ENCODE measurements around the gene AAK1.
"Not testable (repeated sequence)": the region's sequence is repeated elsewhere in the genome, so short reads cannot be mapped to it uniquely, and the experiment has no call there.

AAK1 gene

DNA sequence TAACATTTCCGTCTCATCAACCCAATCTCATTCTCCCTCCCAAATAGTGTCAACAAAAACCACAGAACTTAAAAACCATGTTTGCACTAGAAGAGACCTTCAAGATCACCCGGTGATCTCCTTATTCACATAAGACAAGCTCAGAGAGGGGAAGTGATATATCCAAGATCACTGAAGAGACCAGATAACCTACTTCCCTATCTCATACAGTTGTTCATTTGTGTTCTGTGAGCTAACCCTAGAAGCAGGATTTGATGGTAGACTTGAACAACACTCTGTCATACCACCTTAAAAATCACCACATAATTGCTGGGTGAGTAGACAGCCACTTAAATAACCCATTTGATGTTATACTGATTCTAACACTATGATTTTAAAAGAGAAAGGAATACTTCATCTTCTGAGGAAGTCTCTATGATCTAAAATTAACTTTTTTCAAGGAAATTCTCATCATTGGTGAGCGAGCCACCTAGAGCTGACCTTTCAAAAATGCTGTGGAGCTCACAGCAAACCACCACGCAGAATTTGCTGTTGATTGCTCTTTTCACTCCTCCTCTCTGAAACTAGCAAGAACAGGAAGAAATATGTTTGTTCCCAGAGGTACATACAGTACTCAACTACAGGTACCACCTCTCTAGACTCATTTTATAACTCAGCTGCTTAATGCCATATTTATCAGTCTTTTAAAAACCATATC, 15.1 kb downstream of the AAK1 start:
- Histone ChIP-seq H3K27ac (ENCODE audit: low read length) (no peak overlapping the region), H3K9me3 (ENCODE audit: control insufficient read depth, insufficient read depth, low read length) (no peaks in the 10 kb centered on the region), H3K4me1 (ENCODE audit: control insufficient read depth, insufficient read depth, low read length) (peaks cover 1% of the 10 kb centered on the region; the same call in 1 of the 2 replicates), H3K4me3 (ENCODE audit: low read length) (no peak overlapping the region), H3K27me3 (ENCODE audit: control insufficient read depth, insufficient read depth, low read length) (no peaks in the 10 kb centered on the region), H3K36me3 (ENCODE audit: control insufficient read depth, insufficient read depth, low read length) (no peaks in the 10 kb centered on the region)
- no peak for DNase-seq (ENCODE audit: low read depth, low spot score)
- WGBS (ENCODE audit: insufficient coverage, insufficient read length), result 100% methylated on average over 1 of the region's 4 CpGs

DNA sequence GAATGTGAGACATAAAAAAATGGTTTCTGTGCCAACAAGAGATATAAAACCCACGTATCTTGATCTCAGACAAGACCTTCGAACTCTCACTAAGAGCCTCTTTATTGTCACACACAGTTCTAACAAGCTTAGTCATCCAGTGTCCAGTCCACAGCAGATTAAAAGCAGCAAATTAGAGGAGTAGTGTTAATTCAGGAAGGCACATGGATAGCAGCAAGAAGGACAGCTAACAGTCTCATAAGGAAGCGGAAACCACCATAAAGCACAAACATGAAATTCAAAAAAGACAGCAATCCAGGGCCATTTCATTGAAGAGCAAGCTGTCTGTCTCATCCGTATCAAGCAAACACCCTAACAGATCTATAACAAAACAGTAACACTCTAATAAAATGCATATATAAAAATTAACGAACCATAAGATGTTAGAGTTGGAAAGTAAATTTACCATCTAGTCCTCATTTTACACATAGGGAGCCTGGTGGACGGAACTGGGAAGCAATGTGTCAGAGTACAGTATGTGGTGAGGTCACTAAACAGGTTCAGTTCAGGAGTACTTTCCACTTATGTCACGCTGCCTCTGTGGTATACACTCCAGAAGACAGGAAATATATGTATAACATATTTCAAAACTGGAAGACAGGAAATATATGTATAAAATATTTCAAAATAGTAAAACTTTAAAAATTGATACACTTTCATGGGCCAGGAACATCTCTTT, 18.3 kb downstream of the AAK1 start:
- WGBS (ENCODE audit: insufficient coverage, insufficient read length), result no CpG with 5 or more reads among the region's 7 CpGs
- no peak for DNase-seq (ENCODE audit: low read depth, low spot score)
- H3K4me3 ChIP-seq (ENCODE audit: low read length), result no peak overlapping the region
- H3K27ac ChIP-seq (ENCODE audit: low read length), result no peak overlapping the region
- H3K36me3 ChIP-seq (ENCODE audit: control insufficient read depth, insufficient read depth, low read length), result no peaks in the 10 kb centered on the region
- no peaks in the 10 kb centered on the region for H3K9me3 ChIP-seq (ENCODE audit: control insufficient read depth, insufficient read depth, low read length)
- no peaks in the 10 kb centered on the region for H3K27me3 ChIP-seq (ENCODE audit: control insufficient read depth, insufficient read depth, low read length)
- peaks cover 1% of the 10 kb centered on the region; the same call in 1 of the 2 replicates for H3K4me1 ChIP-seq (ENCODE audit: control insufficient read depth, insufficient read depth, low read length)

DNA sequence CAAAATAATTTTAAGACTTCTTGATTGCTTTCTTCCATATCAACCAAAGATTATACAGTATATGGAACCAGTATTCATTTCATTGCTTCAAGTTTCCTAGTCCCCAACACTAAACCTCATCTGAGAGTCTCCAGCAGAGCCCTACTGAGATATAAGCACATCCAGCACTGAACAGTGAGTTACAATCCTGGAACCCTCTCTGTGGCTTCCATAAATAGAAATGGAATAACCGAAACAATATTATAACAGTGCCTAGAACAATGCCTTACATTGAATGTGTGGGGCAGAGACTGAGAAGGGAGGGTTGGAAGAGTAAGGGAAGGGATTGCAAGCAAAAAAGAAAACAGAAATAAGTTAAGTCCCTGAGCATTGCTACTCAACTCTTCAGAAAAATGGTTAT, 18.9 kb downstream of the AAK1 start:
- Histone ChIP-seq H3K27me3 (ENCODE audit: control insufficient read depth, insufficient read depth, low read length) (no peaks in the 10 kb centered on the region), H3K27ac (ENCODE audit: low read length) (no peak overlapping the region), H3K9me3 (ENCODE audit: control insufficient read depth, insufficient read depth, low read length) (no peaks in the 10 kb centered on the region), H3K4me1 (ENCODE audit: control insufficient read depth, insufficient read depth, low read length) (peaks cover 1% of the 10 kb centered on the region; the same call in 1 of the 2 replicates), H3K36me3 (ENCODE audit: control insufficient read depth, insufficient read depth, low read length) (no peaks in the 10 kb centered on the region), H3K4me3 (ENCODE audit: low read length) (no peak overlapping the region)
- DNase-seq (ENCODE audit: low read depth, low spot score), result no peak
- WGBS (ENCODE audit: insufficient coverage, insufficient read length), result no CpG with 5 or more reads among the region's 1 CpG

DNA sequence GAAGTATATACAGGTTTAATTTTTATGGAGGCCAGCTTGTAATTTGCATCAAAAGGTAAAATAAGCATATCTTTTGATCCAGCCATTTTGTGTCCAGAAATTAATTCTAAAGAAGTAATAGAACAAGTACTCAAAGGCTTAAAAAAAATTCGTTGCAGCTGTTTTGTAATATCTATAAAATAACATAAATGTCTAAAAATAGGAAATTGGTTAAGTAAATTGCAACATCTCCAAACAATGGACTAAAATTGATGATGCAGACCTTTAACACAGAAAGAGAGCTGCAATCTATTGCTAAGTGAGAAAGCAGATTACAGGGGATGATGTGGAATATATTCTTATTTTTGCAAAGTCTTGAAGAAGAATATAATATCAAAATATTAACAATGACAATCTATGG, 19.4 kb downstream of the AAK1 start:
- H3K27me3 ChIP-seq (ENCODE audit: control insufficient read depth, insufficient read depth, low read length), result no peaks in the 10 kb centered on the region
- no peak for DNase-seq (ENCODE audit: low read depth, low spot score)
- peaks cover 1% of the 10 kb centered on the region; the same call in 1 of the 2 replicates for H3K4me1 ChIP-seq (ENCODE audit: control insufficient read depth, insufficient read depth, low read length)
- H3K36me3 ChIP-seq (ENCODE audit: control insufficient read depth, insufficient read depth, low read length), result no peaks in the 10 kb centered on the region
- H3K4me3 ChIP-seq (ENCODE audit: low read length), result no peak overlapping the region
- no CpG with 5 or more reads among the region's 1 CpG for WGBS (ENCODE audit: insufficient coverage, insufficient read length)
- H3K9me3 ChIP-seq (ENCODE audit: control insufficient read depth, insufficient read depth, low read length), result no peaks in the 10 kb centered on the region
- no peak overlapping the region for H3K27ac ChIP-seq (ENCODE audit: low read length)

DNA sequence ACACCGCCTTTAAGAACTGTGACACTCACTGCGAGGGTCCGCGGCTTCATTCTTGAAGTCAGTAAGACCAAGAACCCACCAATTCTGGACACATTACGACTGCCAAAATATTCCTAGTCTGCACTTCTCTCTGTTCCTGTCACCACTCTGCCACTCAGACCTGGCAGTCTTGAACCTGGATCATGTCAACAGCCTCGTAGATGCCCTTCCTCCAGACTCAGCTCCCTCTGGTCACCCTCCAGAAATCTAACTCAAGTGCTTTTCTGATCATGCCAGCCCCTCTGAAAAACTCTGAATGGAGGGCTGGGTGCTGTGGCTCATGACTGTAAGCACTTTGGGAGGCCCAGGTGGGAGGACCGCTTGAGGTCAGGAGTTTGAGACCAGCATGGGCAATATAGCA, 20.3 kb downstream of the AAK1 start:
- no peaks in the 10 kb centered on the region for H3K9me3 ChIP-seq (ENCODE audit: control insufficient read depth, insufficient read depth, low read length)
- no peak overlapping the region for H3K27ac ChIP-seq (ENCODE audit: low read length)
- H3K36me3 ChIP-seq (ENCODE audit: control insufficient read depth, insufficient read depth, low read length), result no peaks in the 10 kb centered on the region
- WGBS (ENCODE audit: insufficient coverage, insufficient read length), result no CpG with 5 or more reads among the region's 7 CpGs
- no peaks in the 10 kb centered on the region for H3K27me3 ChIP-seq (ENCODE audit: control insufficient read depth, insufficient read depth, low read length)
- H3K4me1 ChIP-seq (ENCODE audit: control insufficient read depth, insufficient read depth, low read length), result peaks cover 4% of the 10 kb centered on the region; the same call in 1 of the 2 replicates
- no peak overlapping the region for H3K4me3 ChIP-seq (ENCODE audit: low read length)
- DNase-seq (ENCODE audit: low read depth, low spot score), result no peak

DNA sequence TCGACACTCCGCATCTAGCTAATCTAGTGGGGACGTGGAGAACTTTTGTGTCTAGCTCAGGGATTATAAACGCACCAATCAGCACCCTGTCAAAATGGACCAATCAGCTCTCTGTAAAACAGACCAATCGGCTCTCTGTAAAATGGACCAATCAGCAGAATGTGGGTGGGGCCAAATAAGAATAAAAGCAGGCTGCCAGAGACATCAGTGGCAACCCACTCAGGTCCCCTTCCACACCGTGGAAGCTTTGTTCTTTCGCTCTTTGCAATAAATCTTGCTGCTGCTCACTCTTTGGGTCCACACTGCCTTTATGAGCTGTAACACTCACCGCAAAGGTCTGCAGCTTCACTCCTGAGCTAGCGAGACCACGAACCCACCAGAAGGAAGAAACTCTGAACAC, 20.7 kb downstream of the AAK1 start:
- DNase-seq (ENCODE audit: low read depth, low spot score); H3K36me3 ChIP-seq (ENCODE audit: control insufficient read depth, insufficient read depth, low read length); H3K4me1 ChIP-seq (ENCODE audit: control insufficient read depth, insufficient read depth, low read length); H3K9me3 ChIP-seq (ENCODE audit: control insufficient read depth, insufficient read depth, low read length); H3K27ac ChIP-seq (ENCODE audit: low read length); H3K4me3 ChIP-seq (ENCODE audit: low read length); H3K27me3 ChIP-seq (ENCODE audit: control insufficient read depth, insufficient read depth, low read length): not testable (repeated sequence)
- WGBS (ENCODE audit: insufficient coverage, insufficient read length), result no CpG with 5 or more reads among the region's 10 CpGs

DNA sequence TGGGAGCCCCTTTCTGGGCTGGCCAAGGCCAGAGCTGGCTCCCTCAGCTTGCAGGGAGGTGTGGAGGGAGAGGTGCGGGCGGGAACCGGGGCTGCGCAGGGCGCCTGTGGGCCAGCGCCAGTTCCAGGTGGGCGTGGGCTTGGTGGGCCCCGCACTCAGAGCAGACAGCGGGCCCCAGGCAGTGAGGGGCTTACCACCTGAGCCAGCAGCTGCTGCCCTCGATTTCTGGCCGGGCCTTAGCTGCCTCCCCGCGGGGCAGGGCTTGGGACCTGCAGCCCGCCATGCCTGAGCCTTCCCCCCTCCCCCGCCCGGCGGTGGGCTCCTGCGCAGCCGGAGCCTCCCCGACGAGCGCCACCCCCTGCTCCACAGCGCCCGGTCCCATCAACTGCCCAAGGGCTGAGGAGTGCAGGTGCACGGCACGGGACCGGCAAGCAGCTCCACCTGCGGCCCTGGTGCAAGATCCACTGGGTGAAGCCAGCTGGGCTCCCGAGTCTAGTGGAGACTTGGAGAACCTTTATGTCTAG, 21.5 kb downstream of the AAK1 start:
- H3K4me1 ChIP-seq (ENCODE audit: control insufficient read depth, insufficient read depth, low read length); DNase-seq (ENCODE audit: low read depth, low spot score); H3K36me3 ChIP-seq (ENCODE audit: control insufficient read depth, insufficient read depth, low read length); H3K4me3 ChIP-seq (ENCODE audit: low read length); H3K27me3 ChIP-seq (ENCODE audit: control insufficient read depth, insufficient read depth, low read length); H3K27ac ChIP-seq (ENCODE audit: low read length); H3K9me3 ChIP-seq (ENCODE audit: control insufficient read depth, insufficient read depth, low read length): not testable (repeated sequence)
- no CpG with 5 or more reads among the region's 29 CpGs for WGBS (ENCODE audit: insufficient coverage, insufficient read length)

DNA sequence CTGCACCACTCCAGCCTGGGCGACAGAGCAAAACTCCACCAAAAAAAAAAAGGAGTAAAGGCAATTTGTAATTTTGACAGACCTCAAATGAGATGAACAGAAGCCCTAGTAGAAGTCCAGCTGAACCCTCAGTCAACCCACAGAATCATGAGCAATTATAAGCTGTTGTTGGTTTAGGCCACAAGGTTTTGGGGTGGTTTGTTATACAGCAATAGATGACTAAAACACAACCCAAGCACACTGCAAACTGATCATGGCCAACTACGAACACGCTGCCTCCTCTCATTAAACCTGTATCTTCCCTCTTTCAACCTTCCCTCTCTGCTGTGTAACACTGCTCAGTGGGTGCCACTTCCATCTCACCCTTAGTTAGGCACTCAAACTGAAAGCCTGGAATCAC, 22.1 kb downstream of the AAK1 start:
- Histone ChIP-seq H3K4me1 (ENCODE audit: control insufficient read depth, insufficient read depth, low read length) (0 out of 2 replicates have a peak, but pooled peaks cover 3% of the 10 kb centered on the region), H3K36me3 (ENCODE audit: control insufficient read depth, insufficient read depth, low read length) (no peaks in the 10 kb centered on the region), H3K9me3 (ENCODE audit: control insufficient read depth, insufficient read depth, low read length) (no peaks in the 10 kb centered on the region), H3K4me3 (ENCODE audit: low read length) (no peak overlapping the region), H3K27ac (ENCODE audit: low read length) (no peak overlapping the region), H3K27me3 (ENCODE audit: control insufficient read depth, insufficient read depth, low read length) (no peaks in the 10 kb centered on the region)
- no peak for DNase-seq (ENCODE audit: low read depth, low spot score)
- WGBS (ENCODE audit: insufficient coverage, insufficient read length), result no CpG with 5 or more reads among the region's 3 CpGs

DNA sequence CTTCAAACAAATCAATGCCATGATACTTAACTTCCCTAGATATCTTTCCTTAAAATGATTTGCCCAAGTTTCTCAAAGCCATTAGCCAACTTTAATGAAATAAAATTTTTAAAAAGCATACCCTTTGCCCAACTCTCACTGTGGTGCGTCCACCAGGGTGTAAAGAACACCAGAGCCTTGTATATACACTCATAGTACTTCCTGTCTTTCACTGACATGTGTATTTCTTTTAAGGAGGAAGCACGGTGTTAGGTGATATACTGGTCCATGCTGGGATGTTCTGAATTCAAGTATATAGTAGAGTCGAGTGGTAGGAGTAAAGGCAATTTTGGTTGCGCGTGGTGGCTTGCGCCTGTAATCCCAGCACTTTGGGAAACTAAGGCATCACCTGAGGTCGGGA, 22.7 kb downstream of the AAK1 start:
- Histone ChIP-seq H3K4me1 (ENCODE audit: control insufficient read depth, insufficient read depth, low read length) (0 out of 2 replicates have a peak, but pooled peaks cover 3% of the 10 kb centered on the region), H3K4me3 (ENCODE audit: low read length) (no peak overlapping the region), H3K9me3 (ENCODE audit: control insufficient read depth, insufficient read depth, low read length) (no peaks in the 10 kb centered on the region), H3K36me3 (ENCODE audit: control insufficient read depth, insufficient read depth, low read length) (no peaks in the 10 kb centered on the region), H3K27ac (ENCODE audit: low read length) (no peak overlapping the region), H3K27me3 (ENCODE audit: control insufficient read depth, insufficient read depth, low read length) (no peaks in the 10 kb centered on the region)
- no CpG with 5 or more reads among the region's 7 CpGs for WGBS (ENCODE audit: insufficient coverage, insufficient read length)
- DNase-seq (ENCODE audit: low read depth, low spot score), result no peak

DNA sequence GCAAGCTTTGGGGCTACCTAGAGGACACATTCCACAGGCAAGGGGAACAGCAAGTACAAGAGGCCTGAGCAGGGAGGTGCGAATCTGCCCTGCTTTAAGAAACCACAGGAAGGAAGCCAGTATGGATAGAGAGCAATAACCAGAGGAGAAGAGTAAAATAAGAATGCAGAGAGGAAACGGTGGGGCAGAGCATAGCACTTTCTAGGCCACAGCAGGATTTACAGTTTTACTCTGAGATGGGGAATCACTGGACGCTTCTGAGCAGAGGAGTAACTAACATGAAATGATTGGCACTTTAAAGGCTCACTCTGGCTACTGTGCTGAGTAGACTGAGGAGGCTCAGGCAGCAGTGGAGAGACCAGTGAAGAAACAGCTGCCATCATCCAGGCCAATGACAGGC, 23.8 kb downstream of the AAK1 start:
- Histone ChIP-seq H3K27ac (ENCODE audit: low read length) (no peak overlapping the region), H3K4me1 (ENCODE audit: control insufficient read depth, insufficient read depth, low read length) (0 out of 2 replicates have a peak, but pooled peaks cover 3% of the 10 kb centered on the region), H3K27me3 (ENCODE audit: control insufficient read depth, insufficient read depth, low read length) (no peaks in the 10 kb centered on the region), H3K36me3 (ENCODE audit: control insufficient read depth, insufficient read depth, low read length) (no peaks in the 10 kb centered on the region), H3K9me3 (ENCODE audit: control insufficient read depth, insufficient read depth, low read length) (no peaks in the 10 kb centered on the region), H3K4me3 (ENCODE audit: low read length) (no peak overlapping the region)
- DNase-seq (ENCODE audit: low read depth, low spot score), result no peak
- no CpG with 5 or more reads among the region's 3 CpGs for WGBS (ENCODE audit: insufficient coverage, insufficient read length)

Data from iPS DF 6.9 (cell line).